CD4-positive, alpha-beta T cell treated with Interleukin-15 for 1 hour (primary cell): Measurements from ENCODE around the gene WWOX.

ENCODE experiments used
- DNase-seq: peaks from one replicate; pipeline ENCODE4 v3.0.0-alpha.2; 2020

WWOX gene

GRCh38 chr16:78446486-78446885, 347.0 kb downstream of the WWOX start:
- no peak for DNase-seq

DNA sequence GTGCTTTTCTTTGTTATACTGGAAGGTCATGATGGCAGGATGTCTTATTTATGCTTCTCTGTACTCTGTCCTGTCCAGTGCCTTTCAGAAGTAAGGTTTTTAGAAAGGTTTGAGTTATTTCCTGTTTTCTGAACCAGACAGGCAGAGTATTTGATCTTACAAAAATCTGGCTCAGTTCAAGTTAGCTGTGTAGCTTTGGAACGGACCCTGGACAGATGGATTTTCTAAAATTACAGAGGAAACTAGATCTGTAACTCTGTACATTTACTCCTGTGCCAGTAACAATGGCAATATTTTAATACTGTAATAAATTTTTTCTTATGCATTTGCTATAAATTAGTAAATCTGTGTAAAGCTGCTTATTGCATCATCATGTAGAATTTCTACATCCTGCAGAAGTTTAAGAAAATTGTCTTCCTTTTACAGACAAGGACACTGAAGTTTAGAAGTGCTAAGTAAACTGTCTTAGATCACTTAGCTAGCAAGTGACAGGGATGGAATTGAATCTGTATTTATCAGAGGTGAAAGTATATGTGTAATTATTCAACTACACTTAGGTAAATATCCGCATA, 347.6 kb downstream of the WWOX start:
- no peak for DNase-seq

DNA sequence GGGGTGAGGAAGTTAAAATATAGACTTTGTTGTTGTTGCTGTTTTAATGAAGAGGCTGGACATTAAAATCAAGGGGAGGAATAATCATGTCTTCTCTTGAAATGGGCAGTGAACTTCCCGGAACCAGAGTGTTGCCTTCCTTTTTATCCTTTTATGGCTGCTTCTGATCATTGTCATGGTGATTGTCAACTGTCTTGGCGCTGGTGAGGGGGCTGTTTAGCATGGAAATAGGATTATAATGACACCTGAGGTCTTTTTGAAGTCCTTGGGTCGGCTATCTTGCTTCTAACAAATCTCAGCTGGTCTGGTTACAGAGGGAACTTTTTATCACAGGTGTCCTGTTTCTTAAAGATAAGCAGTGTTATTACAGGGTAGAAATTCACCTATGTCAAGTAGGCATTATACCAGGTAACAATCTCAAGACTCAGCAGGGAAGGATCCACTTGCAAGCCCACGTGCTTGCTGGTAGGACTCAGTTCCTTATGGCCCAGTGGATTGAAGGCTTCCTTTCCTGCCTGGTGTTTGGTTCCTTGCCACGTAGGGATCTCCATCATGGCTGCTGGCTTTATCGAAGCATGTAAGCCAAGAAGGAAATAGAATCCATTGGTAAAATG, 349.3 kb downstream of the WWOX start:
- DNase-seq = no peak

DNA sequence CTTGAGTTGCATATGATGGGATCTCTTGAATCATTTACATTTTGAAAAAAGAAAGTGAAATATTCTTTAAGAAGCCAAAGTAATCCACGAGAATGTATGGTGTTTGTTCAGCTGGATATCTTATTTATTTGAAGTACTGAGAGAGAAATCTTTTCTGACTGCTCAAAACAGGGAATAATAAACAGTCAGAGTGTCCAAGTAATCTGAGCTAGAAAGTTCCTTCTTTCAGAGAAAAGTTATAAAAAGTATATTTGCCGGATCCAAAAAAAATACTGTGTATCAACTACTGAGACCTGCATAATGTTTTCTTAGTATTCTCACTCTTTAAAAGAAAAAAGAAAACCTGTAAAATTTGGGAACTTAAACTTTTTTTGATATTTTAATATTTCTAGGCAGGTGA, 350.8 kb downstream of the WWOX start:
- no peak for DNase-seq

DNA sequence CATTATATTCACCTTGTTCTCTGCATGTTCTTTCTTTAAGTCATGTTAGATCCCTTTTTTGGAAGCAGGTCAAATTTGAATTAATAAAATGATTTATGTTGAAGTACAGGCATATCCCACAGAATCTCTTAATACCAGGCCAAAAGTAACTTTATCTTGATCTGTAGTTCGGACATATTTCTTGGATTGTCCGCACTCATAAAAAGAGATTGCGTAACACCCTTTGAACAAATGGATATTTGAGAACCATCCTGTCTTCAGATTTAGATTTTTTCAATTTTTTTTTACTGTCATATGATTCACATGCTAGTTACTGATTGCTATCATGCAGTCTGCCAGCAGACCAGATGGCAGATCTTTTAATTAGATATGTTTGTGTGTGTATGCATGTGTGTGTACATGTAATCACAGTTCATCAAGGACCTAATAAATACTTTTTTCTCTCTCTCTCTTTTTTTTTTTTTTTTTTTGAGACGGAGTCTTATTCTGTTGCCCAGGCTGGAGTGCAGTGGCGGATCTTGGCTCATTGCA, 352.6 kb downstream of the WWOX start:
- DNase-seq = no peak

- DNase-seq = no peak
Measured at GRCh38 chr16:78455861-78456260, 356.4 kb downstream of the WWOX start.

GRCh38 chr16:78458588-78458987, 359.1 kb downstream of the WWOX start:
- DNase-seq = no peak

DNA sequence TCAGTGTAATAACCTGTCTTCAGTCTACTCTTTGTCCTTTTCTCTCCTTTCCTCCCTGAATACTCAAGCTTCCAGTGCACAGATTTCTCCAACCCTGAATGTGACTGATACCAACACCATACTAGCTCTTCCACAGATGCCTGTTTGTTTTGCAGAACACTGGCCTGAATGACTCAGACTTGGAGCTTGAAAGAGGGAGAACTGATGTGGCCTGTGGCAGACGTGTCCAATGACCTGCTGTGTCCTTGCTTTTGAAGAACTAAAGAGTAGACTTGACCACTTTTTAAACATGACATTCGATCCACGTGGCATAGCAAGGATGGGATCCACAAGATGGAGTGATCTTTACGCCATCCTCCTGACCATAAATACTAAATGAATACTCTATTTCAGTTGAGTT, 361.0 kb downstream of the WWOX start:
- no peak for DNase-seq

- DNase-seq = no peak
Measured at GRCh38 chr16:78461087-78461486, 361.6 kb downstream of the WWOX start.

DNA sequence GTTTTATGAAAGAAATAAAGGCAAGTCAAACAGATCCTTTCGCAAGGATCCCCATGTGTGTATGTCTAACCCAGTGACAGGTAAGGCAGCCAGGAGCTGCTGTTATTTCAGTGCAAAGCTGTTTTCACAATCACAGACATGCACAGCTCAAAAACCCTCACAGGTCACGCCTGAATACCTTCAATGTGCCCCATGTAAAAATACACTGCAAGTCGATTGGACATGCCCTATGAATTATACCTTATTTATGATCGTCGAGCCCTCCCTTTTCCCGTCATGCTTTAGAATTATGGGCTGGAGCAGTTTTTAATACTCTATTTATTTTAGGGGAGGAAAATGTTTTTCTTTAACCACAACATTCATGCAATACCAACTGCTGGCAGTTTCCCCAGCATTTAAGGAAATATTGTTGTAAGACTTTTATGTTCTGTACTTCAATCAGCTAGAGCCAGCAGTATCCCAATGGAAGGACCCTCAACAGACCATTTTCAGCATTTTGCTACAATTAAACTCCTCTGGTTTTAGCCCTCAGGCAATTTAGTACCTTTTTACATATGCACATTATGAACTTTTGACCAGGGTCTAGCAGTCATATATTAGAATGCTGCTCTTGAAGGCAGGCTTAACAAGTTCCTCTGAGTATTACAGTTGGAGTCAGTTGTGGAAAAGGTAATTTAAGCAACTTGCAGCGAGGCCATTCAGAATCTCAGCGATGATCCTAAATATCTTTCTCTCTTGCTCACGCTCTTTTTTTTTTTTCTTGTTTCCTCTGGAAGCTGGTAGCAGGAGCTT, 362.2 kb downstream of the WWOX start:
- no peak for DNase-seq

- DNase-seq = no peak
Measured at GRCh38 chr16:78462288-78463208, 363.1 kb downstream of the WWOX start.

GRCh38 chr16:78463591-78463990, 364.1 kb downstream of the WWOX start:
- no peak for DNase-seq

GRCh38 chr16:78464833-78465232, 365.4 kb downstream of the WWOX start:
- no peak for DNase-seq

DNA sequence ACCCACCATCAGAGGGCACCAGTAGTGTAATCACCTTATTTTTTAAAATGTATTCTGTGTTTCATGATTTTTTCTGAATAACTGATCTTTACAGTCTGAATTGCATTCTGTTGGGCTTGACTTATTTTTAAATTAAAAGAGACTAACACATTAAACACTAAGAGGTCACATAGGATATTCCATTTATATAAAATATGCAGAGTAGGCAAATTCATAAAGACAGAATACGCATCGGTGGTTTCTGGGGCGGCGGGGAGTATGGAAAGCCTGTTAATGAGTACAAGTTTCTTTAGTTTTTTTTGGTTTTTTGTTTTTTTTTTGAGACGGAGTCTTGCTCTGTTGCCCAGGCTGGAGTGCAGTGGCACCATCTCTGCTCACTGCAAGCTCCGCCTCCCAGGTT, 366.3 kb downstream of the WWOX start:
- DNase-seq = no peak

GRCh38 chr16:78469787-78470186, 370.3 kb downstream of the WWOX start:
- DNase-seq = no peak

GRCh38 chr16:78473031-78473699, 373.7 kb downstream of the WWOX start:
- no peak for DNase-seq

- DNase-seq = no peak
Measured at GRCh38 chr16:78474762-78475161, 375.3 kb downstream of the WWOX start.

DNA sequence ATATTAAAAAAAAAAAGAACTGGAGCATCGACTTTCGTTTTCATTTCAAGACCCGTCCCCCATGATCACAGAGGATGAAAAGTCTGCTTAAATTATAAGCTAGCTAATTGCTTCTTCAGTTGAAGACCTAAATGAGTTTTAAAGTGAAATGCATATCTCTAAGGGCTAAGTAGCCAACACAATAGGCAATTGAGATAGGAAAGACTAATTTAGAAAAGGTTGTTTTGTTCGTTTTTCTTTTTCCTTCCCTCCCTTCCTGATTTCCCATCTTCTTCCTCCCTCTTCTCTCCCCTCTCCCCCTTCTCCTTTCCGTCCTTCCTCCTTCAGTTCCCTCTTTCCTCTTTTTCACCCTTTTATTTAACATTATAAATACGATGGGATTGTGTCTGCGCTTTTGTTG, 377.2 kb downstream of the WWOX start:
- no peak for DNase-seq

GRCh38 chr16:78478267-78478861, 378.9 kb downstream of the WWOX start:
- DNase-seq = no peak

- DNase-seq = no peak
Measured at GRCh38 chr16:78479723-78480122, 380.3 kb downstream of the WWOX start.

GRCh38 chr16:78480588-78480987, 381.1 kb downstream of the WWOX start:
- no peak for DNase-seq
